DOHH2 (cell line): ENCODE measurements around the gene SEMA6A.

Experiments used
- EZH2phosphoT487 ChIP-seq: fragments of 200-600 bp; sonication (generic); IDR thresholded peaks from 2 replicates; pipeline ENCODE4 v1.6.1; 2017; ENCODE audit warnings: borderline replicate concordance, mild to moderate bottlenecking, antibody characterized with exemption, low read length, moderate library complexity, mixed read lengths
- TF ChIP-seq, protein P1 (sequence below): fragments of 200-600 bp; sonication (generic); IDR thresholded peaks from one replicate; pipeline ENCODE4 v1.5.1; 2014; ENCODE audit warnings: antibody characterized with exemption, mild to moderate bottlenecking, low read depth, low read length; ENCODE audit not compliant: poor library complexity, severe bottlenecking

DNA sequence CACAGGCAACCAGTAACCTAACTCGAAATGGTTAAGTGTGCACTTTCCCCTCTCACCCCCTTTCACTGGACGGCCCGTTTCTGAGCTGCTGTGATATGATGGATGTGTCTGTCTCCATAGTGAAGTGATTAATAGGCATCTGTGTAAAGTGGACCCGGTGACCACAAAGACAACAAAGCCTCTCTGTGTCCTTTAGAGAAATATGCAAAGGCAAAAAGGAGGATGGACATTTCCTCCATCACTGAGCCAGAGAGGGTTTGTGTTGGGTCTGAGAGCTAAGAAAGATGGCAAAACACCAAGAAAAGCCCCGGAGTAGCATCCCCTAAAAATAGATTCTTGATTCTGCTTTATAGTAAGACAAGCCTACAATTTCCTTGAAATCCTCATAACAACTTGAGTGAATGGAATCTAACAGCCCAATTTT is 120.6 kb downstream of the SEMA6A start:
- TF ChIP-seq, protein P1, sequence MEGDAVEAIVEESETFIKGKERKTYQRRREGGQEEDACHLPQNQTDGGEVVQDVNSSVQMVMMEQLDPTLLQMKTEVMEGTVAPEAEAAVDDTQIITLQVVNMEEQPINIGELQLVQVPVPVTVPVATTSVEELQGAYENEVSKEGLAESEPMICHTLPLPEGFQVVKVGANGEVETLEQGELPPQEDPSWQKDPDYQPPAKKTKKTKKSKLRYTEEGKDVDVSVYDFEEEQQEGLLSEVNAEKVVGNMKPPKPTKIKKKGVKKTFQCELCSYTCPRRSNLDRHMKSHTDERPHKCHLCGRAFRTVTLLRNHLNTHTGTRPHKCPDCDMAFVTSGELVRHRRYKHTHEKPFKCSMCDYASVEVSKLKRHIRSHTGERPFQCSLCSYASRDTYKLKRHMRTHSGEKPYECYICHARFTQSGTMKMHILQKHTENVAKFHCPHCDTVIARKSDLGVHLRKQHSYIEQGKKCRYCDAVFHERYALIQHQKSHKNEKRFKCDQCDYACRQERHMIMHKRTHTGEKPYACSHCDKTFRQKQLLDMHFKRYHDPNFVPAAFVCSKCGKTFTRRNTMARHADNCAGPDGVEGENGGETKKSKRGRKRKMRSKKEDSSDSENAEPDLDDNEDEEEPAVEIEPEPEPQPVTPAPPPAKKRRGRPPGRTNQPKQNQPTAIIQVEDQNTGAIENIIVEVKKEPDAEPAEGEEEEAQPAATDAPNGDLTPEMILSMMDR = no peak
- TF ChIP-seq EZH2phosphoT487 = no peak
